Stimulated activated CD8-positive, alpha-beta memory T cell treated with anti-CD3 and anti-CD28 coated beads, Interleukin-15, amount 100 ng/mL, for 24 hours (primary cell): ENCODE results near the gene HNRNPH2.

Experiments
- DNase-seq: peaks from one replicate; pipeline ENCODE4 v3.0.0-alpha.2; 2020; ENCODE audit warnings: low read depth

Gene HNRNPH2, protein sequence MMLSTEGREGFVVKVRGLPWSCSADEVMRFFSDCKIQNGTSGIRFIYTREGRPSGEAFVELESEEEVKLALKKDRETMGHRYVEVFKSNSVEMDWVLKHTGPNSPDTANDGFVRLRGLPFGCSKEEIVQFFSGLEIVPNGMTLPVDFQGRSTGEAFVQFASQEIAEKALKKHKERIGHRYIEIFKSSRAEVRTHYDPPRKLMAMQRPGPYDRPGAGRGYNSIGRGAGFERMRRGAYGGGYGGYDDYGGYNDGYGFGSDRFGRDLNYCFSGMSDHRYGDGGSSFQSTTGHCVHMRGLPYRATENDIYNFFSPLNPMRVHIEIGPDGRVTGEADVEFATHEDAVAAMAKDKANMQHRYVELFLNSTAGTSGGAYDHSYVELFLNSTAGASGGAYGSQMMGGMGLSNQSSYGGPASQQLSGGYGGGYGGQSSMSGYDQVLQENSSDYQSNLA

DNA sequence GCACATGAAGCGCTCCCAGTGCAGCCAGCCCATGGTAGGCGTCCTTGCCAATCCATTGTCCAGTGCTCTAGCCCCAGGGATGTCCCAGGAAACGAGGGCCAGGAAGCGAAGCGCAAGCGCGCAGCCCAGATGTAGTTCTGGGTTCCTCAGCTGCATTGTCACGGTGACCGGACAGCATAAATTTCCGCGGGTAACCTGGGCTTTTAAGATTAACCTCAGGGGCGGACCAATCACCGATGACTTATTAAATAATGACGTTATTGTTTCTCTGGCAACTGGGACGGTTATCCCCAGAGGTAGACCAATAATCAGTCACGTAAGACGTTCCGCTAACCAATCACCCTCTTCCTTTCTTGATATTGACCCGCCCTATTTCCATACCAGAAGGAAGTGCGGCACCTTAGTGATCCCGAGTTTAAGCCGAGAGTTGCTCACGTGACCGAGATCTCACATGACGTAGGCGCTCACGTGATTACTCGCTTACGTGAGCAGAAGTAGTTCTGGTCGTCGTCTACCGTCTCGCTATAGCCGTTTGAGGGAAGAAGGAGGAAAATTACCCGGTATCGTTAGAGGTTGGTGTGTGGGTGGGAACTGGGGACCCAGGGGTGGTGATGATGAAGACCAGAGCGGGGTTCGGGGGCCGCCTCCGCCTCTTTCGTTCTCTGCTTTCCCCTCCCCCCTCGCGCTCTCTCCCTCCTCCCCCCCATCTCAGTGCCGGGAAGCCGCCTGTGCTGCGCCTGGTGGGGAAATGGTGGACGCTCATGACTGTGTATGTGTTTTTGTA, at the start of gene HNRNPH2, which contains the start of gene GLA:
Gene HNRNPH2 (plus strand): TSS at position 475 of the 784 bp plus-strand sequence. CDS start 3,767 bp downstream, outside the sequence.
Gene GLA (minus strand): TSS at position 178 of the 784 bp plus-strand sequence. CDS start 22 bp downstream, at position 156.
- peak; percentile 53 for DNase-seq

DNA sequence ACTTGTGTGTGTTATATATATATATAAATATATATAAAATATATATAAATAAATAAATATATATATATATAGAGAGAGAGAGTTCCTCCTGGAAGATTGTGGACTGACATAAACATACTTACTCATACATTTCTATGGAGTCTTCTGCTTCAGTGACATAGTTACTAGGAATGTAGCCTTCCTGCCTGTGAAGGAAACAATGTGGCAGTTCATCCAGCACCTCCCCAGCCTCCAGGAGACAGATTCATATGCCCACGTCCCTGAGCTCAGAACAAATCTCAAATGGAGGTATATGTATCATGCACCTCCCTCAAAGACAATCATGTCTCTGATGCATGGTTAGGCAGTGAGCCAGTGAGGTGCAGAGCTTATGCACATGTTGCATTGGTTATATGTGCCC, 48.1 kb upstream of the HNRNPH2 start:
- no peak for DNase-seq

DNA sequence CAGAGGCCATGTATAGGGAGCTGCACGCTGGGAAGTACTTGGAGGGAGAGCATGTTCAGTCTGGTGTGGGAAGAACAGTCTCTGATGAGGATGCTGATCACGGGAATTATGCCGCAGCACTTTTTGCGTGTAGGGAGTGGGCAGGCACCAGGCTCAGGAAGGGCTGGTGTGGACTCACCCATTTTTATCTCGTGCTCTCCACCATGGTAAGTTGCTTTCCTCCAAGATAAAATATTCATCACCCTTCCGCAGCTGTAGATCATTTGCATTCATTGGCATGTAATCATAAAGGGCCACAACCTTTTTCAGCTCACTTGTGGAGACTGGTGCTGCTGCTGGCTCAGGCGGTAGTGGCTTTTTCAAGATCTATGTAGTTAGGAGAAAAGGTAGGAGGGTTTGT, 47.6 kb upstream of the HNRNPH2 start:
- DNase-seq = no peak

DNA sequence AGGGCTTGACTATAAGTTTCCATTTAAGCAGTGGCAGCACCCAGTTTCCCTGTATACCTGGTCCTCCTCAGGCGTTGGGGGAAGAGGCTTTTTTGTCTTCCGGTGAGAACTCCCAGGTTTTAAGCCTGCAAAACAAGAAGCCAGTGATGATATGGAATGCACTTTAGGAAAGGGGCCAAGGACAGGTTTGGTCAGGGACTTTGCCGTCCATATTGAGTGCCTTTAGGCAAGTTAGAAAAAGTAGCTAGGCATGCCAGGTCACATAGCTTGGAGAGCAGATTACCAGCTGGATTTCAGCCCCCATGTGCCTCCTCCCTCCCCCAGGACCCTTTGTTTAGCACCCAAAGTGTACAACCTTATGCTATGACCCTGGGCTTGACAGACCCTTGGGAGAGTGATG, 45.9 kb upstream of the HNRNPH2 start:
- no peak for DNase-seq

DNA sequence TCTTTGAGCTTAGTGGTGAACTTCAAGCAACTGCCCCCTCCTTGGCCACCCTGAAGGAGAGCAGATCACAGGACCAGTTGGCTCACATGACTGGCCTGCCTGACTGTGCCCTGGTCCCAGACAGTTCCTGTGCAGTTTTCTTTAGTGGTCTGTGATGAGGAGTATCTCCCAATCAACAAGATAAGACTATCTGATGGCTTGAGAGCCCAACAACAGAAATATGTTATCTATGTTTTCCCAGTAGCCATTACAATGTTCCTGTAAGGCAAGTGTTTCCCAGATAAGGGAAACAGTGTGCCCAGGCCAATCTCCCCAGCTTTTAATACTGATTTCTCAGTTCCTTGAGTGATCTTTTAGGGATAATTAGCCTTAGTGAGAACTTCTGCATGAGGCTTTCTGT, 45.3 kb upstream of the HNRNPH2 start:
- no peak for DNase-seq

DNA sequence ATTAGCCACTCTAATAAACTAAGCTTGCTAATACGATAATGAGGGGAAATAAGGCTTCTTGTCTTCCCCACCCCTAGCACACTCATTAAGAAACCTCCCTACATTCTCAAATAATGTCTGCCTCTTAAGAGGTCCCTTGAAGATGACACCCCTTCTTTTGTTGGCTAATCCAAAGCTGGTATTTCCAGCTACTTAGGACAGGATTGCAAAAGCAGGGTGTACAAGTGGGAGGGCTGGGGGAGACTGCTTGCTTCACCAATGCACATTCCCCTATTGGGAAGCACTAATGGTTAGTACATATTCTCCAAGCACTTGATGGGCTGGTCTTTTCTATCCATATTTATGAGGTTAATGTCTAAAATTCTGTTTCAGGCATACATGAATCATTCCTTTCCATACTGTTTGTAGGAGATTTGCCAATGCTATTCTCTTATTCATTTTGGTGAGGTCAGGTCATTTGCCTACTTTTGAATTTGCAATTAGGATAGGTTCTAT, 42.7 kb upstream of the HNRNPH2 start:
- no peak for DNase-seq

DNA sequence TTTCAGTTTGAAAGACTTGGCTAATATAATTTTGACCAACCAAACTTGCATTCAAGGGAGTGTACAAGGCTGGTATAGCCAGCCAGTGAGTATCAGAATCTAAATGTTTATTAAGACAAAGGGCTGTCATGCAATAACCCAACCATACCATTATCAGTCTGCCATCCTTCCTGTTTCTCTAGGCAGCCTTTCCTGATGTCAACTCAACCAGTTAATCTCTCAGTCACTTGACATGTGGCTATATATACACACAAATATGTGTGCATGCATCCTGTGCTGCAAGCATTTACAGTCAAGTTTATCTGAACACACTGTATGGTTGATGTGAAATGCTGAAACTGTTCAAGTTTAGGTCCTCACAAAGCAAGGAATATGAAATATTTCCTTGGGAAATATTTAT, 39.2 kb upstream of the HNRNPH2 start:
- no peak for DNase-seq

DNA sequence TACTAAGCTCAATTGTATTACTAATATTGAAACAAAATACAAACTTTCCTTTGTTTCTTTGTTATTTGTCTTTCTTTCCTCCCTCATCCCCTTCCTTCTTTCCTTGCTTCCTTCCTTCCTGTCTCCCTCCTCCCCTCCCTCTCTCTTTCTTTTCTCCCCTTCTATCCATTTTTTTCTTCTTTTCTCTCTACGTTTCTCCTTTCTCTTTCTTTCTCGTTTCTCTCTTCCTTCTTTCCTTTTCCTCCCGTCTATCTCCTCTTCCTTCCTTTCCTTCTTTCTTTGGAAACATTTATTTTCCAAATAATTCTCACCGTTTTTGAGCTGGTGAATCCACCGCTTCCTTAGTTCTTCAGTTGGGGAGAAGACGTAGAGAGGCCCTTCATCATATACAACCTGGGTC, 38.3 kb upstream of the HNRNPH2 start:
- no peak for DNase-seq

DNA sequence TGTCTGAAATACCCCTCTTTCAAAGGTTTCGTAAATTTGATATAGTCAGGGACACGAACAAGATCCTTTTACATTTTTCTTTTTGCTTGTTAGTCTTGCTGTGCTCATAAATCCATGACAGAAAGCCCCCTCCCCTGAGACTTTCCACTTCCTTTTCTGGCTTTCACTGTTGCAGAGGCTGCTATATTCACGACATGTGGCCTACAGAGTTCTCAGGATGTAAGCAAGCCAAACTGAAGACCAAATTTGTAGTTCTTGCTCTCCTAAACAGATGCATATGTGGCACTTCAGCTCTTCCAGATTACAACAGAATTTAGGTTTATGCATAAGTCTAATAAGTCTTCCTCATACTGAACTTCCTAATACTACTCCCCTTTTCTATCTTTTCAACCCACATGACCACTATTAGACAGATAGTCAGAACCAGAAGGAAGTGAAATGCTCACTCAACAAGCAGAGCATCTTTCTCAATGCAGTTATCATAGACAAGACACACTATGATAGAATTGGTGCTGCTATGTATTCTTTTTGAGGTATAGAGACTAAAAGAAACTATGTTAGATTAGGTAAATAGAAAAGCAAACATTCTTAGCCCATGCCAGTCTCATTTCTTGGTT, 37.0 kb upstream of the HNRNPH2 start:
- no peak for DNase-seq

DNA sequence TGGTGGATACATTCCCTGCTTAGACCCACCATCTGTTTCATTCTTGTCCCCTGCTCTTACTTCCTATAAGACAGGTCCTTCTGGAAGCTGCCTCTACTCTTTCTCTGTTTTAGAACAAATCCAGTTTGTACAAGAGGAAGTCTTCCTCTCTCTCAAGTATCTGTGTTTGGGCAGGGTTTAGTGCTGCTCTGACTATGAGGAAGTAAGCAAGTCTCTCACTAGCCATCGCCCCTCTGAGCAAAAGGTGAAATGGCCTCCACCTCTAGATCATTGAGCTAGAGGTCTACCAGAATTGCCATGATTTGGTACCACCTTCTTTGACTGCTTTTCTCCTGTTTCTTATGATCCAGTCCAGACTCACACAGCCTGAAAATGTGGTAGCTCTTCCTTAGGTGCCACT, 30.5 kb upstream of the HNRNPH2 start:
- no peak for DNase-seq

DNA sequence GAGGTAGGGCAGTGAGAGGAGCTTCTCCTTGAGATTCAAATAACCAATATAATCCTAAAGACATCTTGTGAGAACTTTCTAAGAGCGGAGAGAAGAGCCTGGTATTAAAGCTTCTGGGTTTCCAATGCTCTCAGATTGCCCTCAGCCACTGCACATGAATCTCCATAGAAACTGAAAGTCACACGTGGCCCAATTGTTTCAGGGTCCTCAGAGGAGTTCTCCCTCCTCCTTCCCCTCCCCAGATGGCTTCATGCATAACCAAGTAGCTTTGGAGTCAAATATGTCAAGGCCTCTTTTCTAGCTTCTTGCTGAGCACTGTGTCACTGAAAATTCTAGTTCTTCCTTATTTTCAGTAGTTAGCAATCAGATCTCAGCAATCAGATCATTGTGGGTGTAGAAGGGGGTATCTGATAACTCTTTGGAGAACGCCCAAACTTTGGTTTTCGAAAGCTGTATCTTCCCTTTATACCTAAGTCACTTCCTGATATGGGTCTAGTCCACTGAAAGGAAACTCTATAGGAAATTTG, 24.3 kb upstream of the HNRNPH2 start:
- no peak for DNase-seq

DNA sequence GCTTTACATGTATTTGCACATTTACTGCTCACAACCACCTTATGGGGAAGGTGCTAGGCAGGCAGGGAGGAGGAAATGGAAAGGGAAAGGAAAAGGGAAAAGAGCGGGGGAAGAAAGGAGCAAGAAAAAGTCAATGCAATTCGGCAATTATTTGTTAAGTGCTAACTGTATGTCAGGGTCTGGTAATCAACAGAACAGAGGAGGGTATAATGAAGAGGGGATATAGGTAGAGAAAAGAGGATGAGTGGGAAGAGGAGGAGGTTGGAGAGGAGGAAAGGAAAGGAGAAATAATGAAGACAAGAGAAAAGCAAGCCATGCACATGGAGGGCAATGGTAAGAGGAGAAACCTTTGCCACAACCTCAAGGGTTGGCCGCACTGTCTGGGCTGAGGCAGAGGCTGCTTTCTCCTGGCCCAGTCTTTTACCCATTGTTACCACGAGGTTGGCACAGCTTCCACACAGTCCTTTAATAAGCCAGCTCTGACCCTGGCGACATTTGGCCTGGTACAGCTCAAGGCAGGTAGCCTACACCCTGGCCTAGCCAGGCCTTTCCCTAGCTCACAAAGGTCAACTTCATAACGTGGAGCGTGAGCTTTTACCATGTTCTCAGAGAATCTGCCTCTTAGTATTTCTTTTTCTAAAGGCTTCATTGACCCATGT, 22.9 kb upstream of the HNRNPH2 start:
- DNase-seq = no peak

DNA sequence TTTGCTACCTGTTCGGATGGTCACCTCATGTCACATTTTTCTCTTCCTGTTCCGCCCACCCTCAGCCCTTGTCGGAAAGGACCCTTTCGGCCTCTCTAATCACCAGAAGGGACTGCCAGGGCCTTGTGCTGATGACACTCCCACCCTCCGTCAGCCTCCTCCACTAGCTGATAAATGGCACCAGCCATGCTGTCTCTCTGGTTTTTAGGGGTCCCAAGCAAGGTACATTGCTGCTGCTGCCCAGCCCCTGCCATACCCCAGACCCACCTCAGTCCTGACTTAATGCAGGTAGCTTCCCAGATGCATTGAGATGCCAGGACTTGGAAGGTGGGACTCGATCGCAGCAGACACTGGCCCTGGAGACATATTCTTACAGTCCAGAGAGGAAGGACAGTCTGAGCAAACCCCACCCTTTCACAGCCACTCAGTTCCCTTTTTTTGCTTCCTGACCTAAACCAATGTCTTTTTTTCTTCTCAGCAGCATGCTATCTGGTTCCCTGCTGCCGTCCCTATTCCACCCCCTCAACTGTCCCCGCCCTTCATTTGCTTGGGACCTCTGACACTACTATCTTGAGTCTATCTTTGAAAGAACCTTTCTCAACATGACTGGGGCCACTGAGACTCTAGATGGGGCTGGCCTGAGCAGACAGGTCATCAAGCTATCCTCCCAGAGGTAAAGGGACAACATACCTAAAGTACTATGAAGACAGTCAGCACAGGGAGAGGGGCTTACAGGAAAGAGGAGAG, 22.1 kb upstream of the HNRNPH2 start, which contains the start of gene BTK:
Gene BTK (minus strand): TSS at position 397 of the 747 bp plus-strand sequence. CDS start 10,907 bp downstream, outside the sequence.
- DNase-seq = no peak

DNA sequence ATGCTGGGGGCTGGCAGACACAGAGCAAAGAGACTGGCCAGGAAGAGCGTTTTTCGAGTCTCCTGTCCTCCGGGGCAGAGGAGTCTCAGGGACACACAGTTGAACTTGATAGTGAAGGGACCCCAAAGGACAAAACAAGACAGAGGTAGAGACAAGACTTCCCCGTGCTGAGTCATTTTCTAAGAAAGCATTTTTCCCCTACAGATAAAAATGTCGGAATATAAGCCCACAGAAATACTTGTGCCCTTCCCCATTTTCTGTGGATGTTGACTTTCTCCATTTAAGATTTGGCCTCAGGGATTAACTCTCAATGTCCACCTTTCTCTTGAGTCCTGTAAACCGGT, 21.5 kb upstream of the HNRNPH2 start:
- no peak for DNase-seq

DNA sequence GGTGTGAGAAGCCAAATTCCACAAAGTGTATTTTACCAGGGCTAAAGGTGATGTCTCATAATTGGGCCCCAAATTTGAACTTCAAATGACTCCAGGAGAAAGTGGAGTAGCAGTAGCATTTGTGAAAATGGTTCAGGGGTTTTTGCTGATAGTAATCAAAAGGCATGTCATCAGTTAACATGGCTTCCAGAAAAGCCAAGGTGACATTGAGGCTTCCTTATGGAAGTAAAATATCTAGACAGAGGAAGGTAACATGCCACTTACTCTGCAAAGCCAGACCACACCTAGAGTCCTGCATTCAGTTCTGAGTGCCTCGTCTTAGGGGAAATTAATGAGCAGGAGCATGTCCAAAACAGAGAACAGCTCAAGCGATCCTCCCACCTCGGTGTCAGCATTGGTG, 19.4 kb upstream of the HNRNPH2 start:
- no peak for DNase-seq

DNA sequence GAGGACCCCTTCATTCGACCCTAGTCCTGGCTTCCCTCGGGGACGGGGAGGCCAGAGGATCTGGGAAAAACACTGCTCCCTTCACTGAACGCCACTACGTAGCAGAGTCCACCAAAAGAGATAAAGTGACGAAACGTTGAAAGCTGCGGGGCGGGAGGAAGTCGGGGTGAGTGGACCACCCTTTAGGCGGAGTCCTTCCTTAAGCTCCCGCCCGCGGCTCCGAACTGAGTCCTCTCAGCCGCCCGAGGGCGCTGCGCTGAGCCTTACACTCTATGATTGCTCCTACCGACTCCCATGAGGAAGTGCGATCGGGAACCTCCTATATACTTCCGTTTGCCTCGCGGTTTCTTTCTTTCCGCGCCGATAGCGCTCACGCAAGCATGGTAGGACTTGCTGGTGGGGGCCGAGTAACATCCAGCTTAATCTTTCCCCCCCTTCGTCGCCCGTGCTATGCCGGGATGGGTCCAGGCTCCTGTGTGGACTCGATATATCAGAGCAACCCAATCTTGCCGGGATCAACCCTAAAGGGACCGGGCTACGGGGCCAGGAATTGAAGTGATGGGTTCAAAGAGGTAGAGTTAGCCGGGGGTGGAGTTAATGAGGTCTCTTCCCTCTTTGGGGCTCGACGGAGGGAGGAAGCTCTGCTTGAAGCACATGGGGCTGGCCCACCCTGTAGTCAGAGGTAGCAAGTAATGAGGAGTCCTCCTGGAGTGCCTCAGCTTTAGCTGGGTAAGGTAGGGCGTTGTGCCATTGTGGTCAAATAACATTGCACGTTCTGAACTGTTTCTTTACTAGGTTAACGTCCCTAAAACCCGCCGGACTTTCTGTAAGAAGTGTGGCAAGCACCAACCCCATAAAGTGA, 17.1 kb upstream of the HNRNPH2 start, which contains the start of gene RPL36A:
Gene RPL36A (plus strand): TSS at position 348 of the 862 bp plus-strand sequence. CDS start 33 bp downstream, at position 381.
- DNase-seq = peak; percentile 54

DNA sequence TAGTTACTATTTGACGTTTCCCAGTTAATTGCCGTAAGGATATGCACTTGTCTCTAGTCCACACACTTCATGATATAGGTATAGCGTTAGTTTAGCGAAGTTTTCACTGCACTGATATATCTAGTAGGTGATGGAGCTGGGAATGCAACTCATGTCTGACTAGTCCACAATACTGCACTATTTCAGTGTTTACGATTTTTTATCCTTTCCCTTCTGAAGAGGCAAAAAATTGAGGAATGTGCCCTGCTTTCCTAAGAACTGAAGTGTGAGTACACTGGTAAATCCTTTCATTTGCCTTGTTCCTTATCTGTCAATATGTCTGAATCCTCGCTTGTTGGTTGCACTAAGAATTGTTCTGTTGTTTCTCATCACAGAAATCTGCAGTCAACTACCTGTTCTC, 16.2 kb upstream of the HNRNPH2 start:
- DNase-seq = no peak

DNA sequence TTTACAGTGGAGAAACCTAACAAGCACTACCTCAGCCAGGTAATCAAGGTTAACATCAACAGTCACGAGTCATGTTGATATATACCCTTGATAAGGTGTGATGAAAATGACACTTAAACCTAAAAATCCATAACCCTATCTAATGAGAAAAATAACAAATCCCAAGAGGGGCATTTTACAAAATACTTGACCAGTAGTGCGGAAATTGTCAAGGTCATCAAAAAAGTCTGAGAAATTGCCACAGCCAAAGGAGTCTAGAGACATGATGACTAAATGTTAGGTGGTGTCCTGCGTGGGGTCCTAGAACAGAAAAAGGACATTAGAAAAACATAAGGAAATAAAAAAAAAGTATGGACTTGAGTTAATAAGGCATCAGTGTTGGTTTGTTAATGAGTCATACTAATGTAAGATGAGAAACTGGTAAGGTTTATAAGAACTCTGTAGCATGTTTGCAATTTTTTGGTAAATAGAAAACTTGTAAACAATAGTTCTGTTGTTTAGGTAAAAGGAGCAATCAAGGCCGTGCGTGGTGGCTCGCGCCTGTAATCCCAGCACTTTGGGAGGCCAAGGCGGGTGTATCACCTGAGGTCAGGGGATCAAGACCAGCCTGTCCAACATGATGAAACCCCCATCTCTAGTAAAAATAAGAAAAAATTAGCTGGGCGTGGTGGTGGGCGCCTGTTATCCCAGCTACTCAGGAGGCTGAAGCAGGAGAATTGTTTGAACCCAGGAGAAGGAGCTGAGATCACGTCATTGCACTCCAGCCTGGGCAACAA, 14.3 kb upstream of the HNRNPH2 start:
- no peak for DNase-seq

DNA sequence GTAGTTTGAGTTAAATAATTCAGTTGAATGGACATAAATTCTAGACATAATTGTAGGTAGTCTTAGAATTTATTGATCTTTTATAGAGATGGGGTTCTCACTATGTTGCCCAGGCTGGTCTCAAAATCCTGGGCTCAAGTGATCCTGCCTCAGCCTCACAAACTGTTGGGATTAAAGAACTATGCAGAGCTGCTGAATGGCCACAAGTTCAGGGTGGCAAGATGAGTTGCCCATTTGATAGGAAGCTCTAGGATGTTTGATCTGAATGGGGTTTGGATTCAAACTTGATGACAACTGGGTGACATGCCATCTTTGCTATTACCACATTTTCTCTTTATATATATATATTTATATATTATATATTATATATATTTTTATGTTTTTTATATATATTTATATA, 13.7 kb upstream of the HNRNPH2 start:
- DNase-seq = no peak
